Gastrocnemius medialis (tissue), 4 donors: ENCODE data around the gene DDX19B. TPM values are rescaled to one million over a fixed set of nuclear protein-coding genes. Genes with fewer than 3 reads are reported as not detected.
"Not testable (repeated sequence)": the region's sequence is repeated elsewhere in the genome, so short reads cannot be mapped to it uniquely, and the experiment has no call there.

Source experiments
- ATAC-seq, 2 donors: fragments of 150-250 bp; one replicate each; pipeline ENCODE4 v1.9.1; 2016
- DNase-seq, 2 donors: peaks; one replicate each; pipeline ENCODE4 v3.0.0-alpha.2; 2019
- H3K27ac ChIP-seq, 4 donors: fragments of 200-600 bp; sonication (generic); 1 replicate in 1 of 4; 2 replicates in 3 of 4; pipeline ENCODE4 v1.5.1; 2016 to 2018; ENCODE audit warnings: mild to moderate bottlenecking in 2 of 4, moderate library complexity in 1 of 4
- H3K27me3 ChIP-seq, 3 donors: fragments of 200-600 bp; sonication (generic) in 2 of 3; 1 replicate in 1 of 3; 2 replicates in 2 of 3; pipeline versions ENCODE4 v1.5.1 to v1.6.0; 2016 to 2019; ENCODE audit warnings: mild to moderate bottlenecking in 1 of 3, moderate library complexity in 1 of 3
- H3K36me3 ChIP-seq, 2 donors: fragments of 200-600 bp; sonication (generic) in 1 of 2; one replicate each; pipeline ENCODE4 v1.5.1; 2017 to 2018
- H3K4me1 ChIP-seq, 2 donors: fragments of 200-600 bp; sonication (generic) in 1 of 2; one replicate each; pipeline ENCODE4 v1.5.1; 2016 to 2017; ENCODE audit warnings: mild to moderate bottlenecking in 2 of 2
- H3K4me3 ChIP-seq, 4 donors: fragments of 200-600 bp; sonication (generic) in 3 of 4; 1 replicate in 1 of 4; 2 replicates in 3 of 4; pipeline ENCODE4 v1.5.1; 2016 to 2019; ENCODE audit warnings: mild to moderate bottlenecking in 2 of 4
- H3K9me3 ChIP-seq, 3 donors: fragments of 200-600 bp; sonication (generic) in 2 of 3; 1 replicate in 1 of 3; 2 replicates in 2 of 3; pipeline ENCODE4 v1.5.1; 2016 to 2019
- CTCF ChIP-seq, 5 experiments: fragments of 450-650 bp in 3 of 5; fragments of 200-600 bp in 2 of 5; sonication (generic) in 2 of 5; IDR thresholded peaks in 4 of 5; conservative IDR thresholded peaks in 1 of 5; 1 replicate in 4 of 5; 2 replicates in 1 of 5; pipeline ENCODE4 v1.5.1; 2016 to 2019; ENCODE audit warnings: antibody characterized with exemption in 5 of 5, mild to moderate bottlenecking in 3 of 5, moderate library complexity in 3 of 5
- POLR2A ChIP-seq, 2 donors: fragments of 450-650 bp; IDR thresholded peaks; one replicate each; pipeline ENCODE4 v1.6.1; 2017; ENCODE audit warnings: antibody characterized with exemption in 2 of 2, mild to moderate bottlenecking in 2 of 2, moderate library complexity in 2 of 2
- in situ Hi-C, 4 donors: fragments of 200-750 bp; cut with MboI; loops; one replicate each; pipeline versions ENCODE4 v1.15.0 to v1.8.0; 2017; ENCODE audit warnings: low sequenced_read_pairs in 4 of 4
- intact Hi-C: fragments of 100-400 bp; cut with DNase I; formaldehyde crosslinking; loops from one replicate; pipeline ENCODE4 v1.15.1; 2023; ENCODE audit warnings: low total_unique reads
- total RNA-seq, 4 donors: library from RNA; depleted of rRNA; stranded (reverse); fragments of >200 nt; gene quantifications; one replicate each; pipeline versions ENCODE4 v1.1.0 to v1.2.3, GENCODE V29; 2016

The DDX19B gene
- total RNA-seq = 10 to 100 TPM; 26.6 to 38.3 (median 31.9) TPM

GRCh38 chr16:70298988-70299938 lies at the start of gene DDX19B:
TSS of gene DDX19B (plus strand) at chr16:70299186. CDS start at chr16:70299298, 112 bp downstream.
- in situ Hi-C loops (loop anchor here in 1 of 4 donors (10.0 kb wide), 1 partner anchor 46 kb away; the partner anchor contains the start of gene DDX19A), intact Hi-C loops (loop anchor here (1.0 kb wide), 1 partner anchor 47 kb away; the partner anchor contains the start of gene DDX19A)
- TF ChIP-seq POLR2A (IDR thresholded peaks at IDR 0.05) = peak; percentile 39 to 57
- no peak for TF ChIP-seq CTCF (IDR thresholded peaks at IDR 0.05 in 4 of 5, conservative IDR thresholded peaks at IDR 0.05 in 1 of 5)

GRCh38 chr16:70249697-70250096 lies 49.3 kb upstream of the DDX19B start:
- H3K4me3 ChIP-seq = peak overlapping the region in 2 of 4 donors; percentile 7 to 63
- ATAC-seq, H3K9me3 ChIP-seq, H3K27me3 ChIP-seq, H3K27ac ChIP-seq, DNase-seq: not testable (repeated sequence)
- peaks cover 0 to 24% of the 10 kb centered on the region in 2 donors for H3K36me3 ChIP-seq
- in situ Hi-C loops = loop anchor here in 2 of 4 donors (10.0 to 25.0 kb wide), 2 partner anchors 95 to 587 kb away; no protein-coding TSS in a partner anchor
- intact Hi-C loops = loop anchor here (2.0 kb wide), 1 partner anchor 39 kb away; the partner anchor contains the start of gene AARS1
- H3K4me1 ChIP-seq = peaks cover 17 to 21% of the 10 kb centered on the region in 2 donors

More at GRCh38 chr16:70298988-70299938, at the start of gene DDX19B:
- no peaks in the 10 kb centered on the region for H3K27me3 ChIP-seq
- peaks cover 8 to 12% of the 10 kb centered on the region in 2 donors for H3K4me1 ChIP-seq
- H3K9me3 ChIP-seq = peaks cover 0 to 9% (median 0%) of the 10 kb centered on the region in 3 donors
- peak; percentile 48 to 71 for DNase-seq
- peak; percentile 85 to 92 for ATAC-seq
- H3K4me3 ChIP-seq = peak within 1 kb of the TSS; percentile 75 to 99 (median 96)
- H3K27ac ChIP-seq = peak within 1 kb of the TSS; percentile 91 to 99 (median 96)
- H3K36me3 ChIP-seq = peaks cover 0 to 18% of the 10 kb centered on the region in 2 donors

GRCh38 chr16:70250748-70251628 lies 48.0 kb upstream of the DDX19B start:
- H3K27ac ChIP-seq = peak overlapping the region; percentile 55 to 84 (median 76)
- ATAC-seq = peak; percentile 65 to 71
- peak overlapping the region; percentile 58 to 66 (median 61) for H3K4me3 ChIP-seq
- in situ Hi-C loops = loop anchor here in 2 of 4 donors (10.0 to 25.0 kb wide), 2 partner anchors 96 to 589 kb away; no protein-coding TSS in a partner anchor
- peaks cover 0 to 37% of the 10 kb centered on the region in 2 donors for H3K36me3 ChIP-seq
- DNase-seq = no peak
- TF ChIP-seq CTCF (IDR thresholded peaks at IDR 0.05 in 4 of 5, conservative IDR thresholded peaks at IDR 0.05 in 1 of 5) (no peak), POLR2A (IDR thresholded peaks at IDR 0.05) (no peak)
- H3K9me3 ChIP-seq = no peaks in the 10 kb centered on the region
- intact Hi-C loops = loop anchor here (2.0 kb wide), 1 partner anchor 38 kb away; the partner anchor contains the start of gene AARS1
- peaks cover 17 to 21% of the 10 kb centered on the region in 2 donors for H3K4me1 ChIP-seq
- H3K27me3 ChIP-seq = no peaks in the 10 kb centered on the region

GRCh38 chr16:70251629-70252354 lies 47.2 kb upstream of the DDX19B start, which contains the start of gene EXOSC6:
TSS of gene EXOSC6 (minus strand) at chr16:70251940. CDS start at chr16:70251900, 40 bp downstream.
- Histone ChIP-seq H3K36me3 (peaks cover 0 to 45% of the 10 kb centered on the region in 2 donors), H3K4me1 (peaks cover 17 to 21% of the 10 kb centered on the region in 2 donors), H3K4me3 (peak within 1 kb of the TSS; percentile 58 to 84 (median 68)), H3K9me3 (no peaks in the 10 kb centered on the region), H3K27ac (peak within 1 kb of the TSS; percentile 55 to 85 (median 82)), H3K27me3 (no peaks in the 10 kb centered on the region)
- DNase-seq = peak; percentile 79 to 81
- in situ Hi-C loops (loop anchor here in 2 of 4 donors (10.0 to 25.0 kb wide), 2 partner anchors 97 to 589 kb away; no protein-coding TSS in a partner anchor), intact Hi-C loops (loop anchor here (2.0 kb wide), 1 partner anchor 37 kb away; the partner anchor contains the start of gene AARS1)
- TF ChIP-seq CTCF (IDR thresholded peaks at IDR 0.05 in 4 of 5, conservative IDR thresholded peaks at IDR 0.05 in 1 of 5) = peak; percentile 61 to 94 (median 86)
- peak; percentile 56 to 66 for TF ChIP-seq POLR2A (IDR thresholded peaks at IDR 0.05)
- peak; percentile 94 to 97 for ATAC-seq
